HL-60 (cell line): ENCODE results near the gene EXOC6B.

Experiments used
- DNase-seq, 2 experiments: peaks; one replicate each; pipeline ENCODE4 v3.0.0-alpha.2; 2010 to 2020; ENCODE audit warnings: low read depth in 1 of 2, low spot score in 1 of 2
- H3K27ac ChIP-seq: fragments of 250-450 bp; sonication (Bioruptor Pico); replicated peaks from 2 replicates; pipeline ENCODE4 v1.5.1; 2020; ENCODE audit warnings: mild to moderate bottlenecking, moderate library complexity
- H3K27me3 ChIP-seq: fragments of 250-450 bp; sonication (Bioruptor Pico); 2 replicates; pipeline ENCODE4 v1.5.1; 2021; ENCODE audit warnings: mild to moderate bottlenecking, moderate library complexity; ENCODE audit not compliant: insufficient read depth, poor library complexity, severe bottlenecking
- H3K4me3 ChIP-seq: replicated peaks from 2 replicates; pipeline ENCODE4 v1.5.1; 2011; ENCODE audit warnings: mild to moderate bottlenecking, control low read depth, low read length; ENCODE audit not compliant: insufficient read depth
- GABPA ChIP-seq: IDR thresholded peaks from 2 replicates; pipeline ENCODE4 v1.6.1; 2012; ENCODE audit warnings: low read depth
- POLR2AphosphoS5 ChIP-seq: IDR thresholded peaks from 2 replicates; pipeline ENCODE4 v1.6.1; 2012; ENCODE audit warnings: low read depth
- SPI1 ChIP-seq: IDR thresholded peaks from 2 replicates; pipeline ENCODE4 v1.6.1; 2012; ENCODE audit warnings: low read depth, mild to moderate bottlenecking, borderline replicate concordance
- TF ChIP-seq, protein P1 (sequence below): IDR thresholded peaks from one replicate; pipeline ENCODE4 v1.5.1; 2011; ENCODE audit warnings: low read length, control low read depth, inconsistent platforms; ENCODE audit not compliant: insufficient read depth
- TF ChIP-seq, protein P2 (sequence below): IDR thresholded peaks from 2 replicates; pipeline ENCODE4 v1.6.1; 2012; ENCODE audit warnings: low read depth; ENCODE audit not compliant: insufficient replicate concordance

Gene EXOC6B

DNA sequence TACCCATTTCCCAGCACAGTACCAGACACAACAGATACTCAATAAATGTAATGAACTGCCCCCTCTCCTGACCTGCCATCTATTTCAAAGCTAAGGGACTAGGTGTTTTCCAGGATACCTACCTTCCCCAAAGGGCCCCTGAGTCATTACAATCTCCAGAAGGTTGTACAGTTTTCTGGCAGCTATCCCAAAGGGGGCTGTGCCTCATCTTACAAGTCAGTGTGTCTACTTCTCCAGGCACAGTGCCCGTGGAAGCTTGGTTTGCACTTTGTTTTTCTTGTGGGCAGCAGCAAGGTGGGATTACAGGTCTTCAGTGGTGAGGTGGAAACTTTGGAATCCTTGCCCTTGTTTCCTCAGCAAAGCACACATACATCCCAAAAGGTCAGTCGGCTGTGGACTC, 615.4 kb downstream of the EXOC6B start:
- Histone ChIP-seq H3K27me3 (no peaks in the 10 kb centered on the region), H3K4me3 (no peak overlapping the region), H3K27ac (no peak overlapping the region)
- no peak for DNase-seq
- TF ChIP-seq GABPA (no peak), SPI1 (no peak), POLR2AphosphoS5 (no peak)
- TF ChIP-seq, protein P1, sequence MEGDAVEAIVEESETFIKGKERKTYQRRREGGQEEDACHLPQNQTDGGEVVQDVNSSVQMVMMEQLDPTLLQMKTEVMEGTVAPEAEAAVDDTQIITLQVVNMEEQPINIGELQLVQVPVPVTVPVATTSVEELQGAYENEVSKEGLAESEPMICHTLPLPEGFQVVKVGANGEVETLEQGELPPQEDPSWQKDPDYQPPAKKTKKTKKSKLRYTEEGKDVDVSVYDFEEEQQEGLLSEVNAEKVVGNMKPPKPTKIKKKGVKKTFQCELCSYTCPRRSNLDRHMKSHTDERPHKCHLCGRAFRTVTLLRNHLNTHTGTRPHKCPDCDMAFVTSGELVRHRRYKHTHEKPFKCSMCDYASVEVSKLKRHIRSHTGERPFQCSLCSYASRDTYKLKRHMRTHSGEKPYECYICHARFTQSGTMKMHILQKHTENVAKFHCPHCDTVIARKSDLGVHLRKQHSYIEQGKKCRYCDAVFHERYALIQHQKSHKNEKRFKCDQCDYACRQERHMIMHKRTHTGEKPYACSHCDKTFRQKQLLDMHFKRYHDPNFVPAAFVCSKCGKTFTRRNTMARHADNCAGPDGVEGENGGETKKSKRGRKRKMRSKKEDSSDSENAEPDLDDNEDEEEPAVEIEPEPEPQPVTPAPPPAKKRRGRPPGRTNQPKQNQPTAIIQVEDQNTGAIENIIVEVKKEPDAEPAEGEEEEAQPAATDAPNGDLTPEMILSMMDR = no peak
- TF ChIP-seq, protein P2, sequence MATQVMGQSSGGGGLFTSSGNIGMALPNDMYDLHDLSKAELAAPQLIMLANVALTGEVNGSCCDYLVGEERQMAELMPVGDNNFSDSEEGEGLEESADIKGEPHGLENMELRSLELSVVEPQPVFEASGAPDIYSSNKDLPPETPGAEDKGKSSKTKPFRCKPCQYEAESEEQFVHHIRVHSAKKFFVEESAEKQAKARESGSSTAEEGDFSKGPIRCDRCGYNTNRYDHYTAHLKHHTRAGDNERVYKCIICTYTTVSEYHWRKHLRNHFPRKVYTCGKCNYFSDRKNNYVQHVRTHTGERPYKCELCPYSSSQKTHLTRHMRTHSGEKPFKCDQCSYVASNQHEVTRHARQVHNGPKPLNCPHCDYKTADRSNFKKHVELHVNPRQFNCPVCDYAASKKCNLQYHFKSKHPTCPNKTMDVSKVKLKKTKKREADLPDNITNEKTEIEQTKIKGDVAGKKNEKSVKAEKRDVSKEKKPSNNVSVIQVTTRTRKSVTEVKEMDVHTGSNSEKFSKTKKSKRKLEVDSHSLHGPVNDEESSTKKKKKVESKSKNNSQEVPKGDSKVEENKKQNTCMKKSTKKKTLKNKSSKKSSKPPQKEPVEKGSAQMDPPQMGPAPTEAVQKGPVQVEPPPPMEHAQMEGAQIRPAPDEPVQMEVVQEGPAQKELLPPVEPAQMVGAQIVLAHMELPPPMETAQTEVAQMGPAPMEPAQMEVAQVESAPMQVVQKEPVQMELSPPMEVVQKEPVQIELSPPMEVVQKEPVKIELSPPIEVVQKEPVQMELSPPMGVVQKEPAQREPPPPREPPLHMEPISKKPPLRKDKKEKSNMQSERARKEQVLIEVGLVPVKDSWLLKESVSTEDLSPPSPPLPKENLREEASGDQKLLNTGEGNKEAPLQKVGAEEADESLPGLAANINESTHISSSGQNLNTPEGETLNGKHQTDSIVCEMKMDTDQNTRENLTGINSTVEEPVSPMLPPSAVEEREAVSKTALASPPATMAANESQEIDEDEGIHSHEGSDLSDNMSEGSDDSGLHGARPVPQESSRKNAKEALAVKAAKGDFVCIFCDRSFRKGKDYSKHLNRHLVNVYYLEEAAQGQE = no peak

DNA sequence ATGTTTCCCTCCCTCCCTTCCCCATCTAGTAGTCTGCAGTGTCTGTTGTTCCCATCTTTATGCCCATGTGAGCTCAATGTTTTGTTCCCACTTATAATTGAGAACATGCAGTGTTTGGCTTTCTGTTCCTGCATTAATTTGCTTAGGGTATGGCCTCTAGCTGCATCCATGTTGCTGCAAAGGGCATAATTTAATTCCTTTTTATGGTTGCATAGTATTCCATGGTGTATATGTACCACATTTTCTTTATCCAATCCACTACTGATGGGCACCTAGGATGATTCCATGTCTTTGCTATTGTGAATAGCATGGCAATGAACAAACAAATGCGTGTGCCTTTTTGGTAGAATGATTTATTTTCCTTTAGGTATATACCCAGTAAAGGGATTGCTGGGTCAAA, 617.6 kb downstream of the EXOC6B start:
- Histone ChIP-seq H3K27ac (no peak overlapping the region), H3K27me3 (no peaks in the 10 kb centered on the region), H3K4me3 (no peak overlapping the region)
- DNase-seq = no peak
- TF ChIP-seq, protein P2 = no peak
- TF ChIP-seq, protein P1 = no peak
- TF ChIP-seq POLR2AphosphoS5 = no peak
- no peak for TF ChIP-seq SPI1
- TF ChIP-seq GABPA = no peak

DNA sequence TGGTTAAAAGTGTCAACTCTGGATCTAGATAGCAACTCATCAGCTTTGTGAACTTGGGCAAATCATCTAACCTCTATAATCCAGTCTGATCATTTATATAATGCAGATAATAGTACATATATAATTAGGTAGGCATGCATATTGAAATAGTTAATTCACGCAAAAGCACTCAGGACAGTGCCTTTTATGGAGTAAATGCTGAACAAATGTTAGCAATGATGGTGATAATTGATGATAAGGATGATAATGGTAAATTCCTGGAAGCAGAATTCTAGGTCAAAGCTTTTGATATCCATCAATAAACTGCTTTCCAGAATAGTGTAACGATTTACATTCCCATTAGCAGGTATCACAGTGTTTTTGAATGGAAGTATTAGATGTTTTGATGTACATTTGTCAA, 618.5 kb downstream of the EXOC6B start:
- Histone ChIP-seq H3K4me3 (no peak overlapping the region), H3K27ac (no peak overlapping the region), H3K27me3 (no peaks in the 10 kb centered on the region)
- TF ChIP-seq, protein P2 = no peak
- TF ChIP-seq POLR2AphosphoS5 = no peak
- no peak for TF ChIP-seq SPI1
- TF ChIP-seq, protein P1 = no peak
- TF ChIP-seq GABPA = no peak
- DNase-seq = no peak
